SK-N-SH treated with all-trans-retinoic acid at 6 μM for 48 hours (cell line): ENCODE measurements around the gene DCBLD1.

ENCODE experiments used
- ATAC-seq: fragments of 200-7000 bp; cut with Tn5 transposase; 3 replicates; pipeline ENCODE4 v1.9.1; 2020; ENCODE audit warnings: mild to moderate bottlenecking, moderate library complexity
- ARNTL ChIP-seq: fragments of 450-650 bp; formaldehyde crosslinking; IDR thresholded peaks from 2 replicates; pipeline ENCODE4 v1.5.0; 2020; ENCODE audit warnings: low read depth, mild to moderate bottlenecking, moderate library complexity, borderline replicate concordance
- BACH2 ChIP-seq: fragments of 250-450 bp; sonication (Bioruptor Pico); IDR thresholded peaks from 2 replicates; pipeline ENCODE4 v1.9.0; 2021; ENCODE audit warnings: mild to moderate bottlenecking, borderline replicate concordance
- CSDC2 ChIP-seq: fragments of 250-450 bp; sonication (Bioruptor Pico); IDR thresholded peaks from 2 replicates; pipeline ENCODE4 v1.5.0; 2020; ENCODE audit warnings: mild to moderate bottlenecking, moderate library complexity
- GLIS3 ChIP-seq: fragments of 250-450 bp; sonication (Bioruptor Pico); IDR thresholded peaks from 2 replicates; pipeline ENCODE4 v1.5.0; 2020; ENCODE audit warnings: mild to moderate bottlenecking, moderate library complexity
- OSR1 ChIP-seq: fragments of 250-450 bp; sonication (Bioruptor Pico); IDR thresholded peaks from 2 replicates; pipeline ENCODE4 v1.8.0; 2022; ENCODE audit warnings: moderate library complexity, mild to moderate bottlenecking, inconsistent platforms
- PPARA ChIP-seq: fragments of 250-450 bp; sonication (Bioruptor Pico); IDR thresholded peaks from 2 replicates; pipeline ENCODE4 v1.5.0; 2020; ENCODE audit warnings: mild to moderate bottlenecking, borderline replicate concordance
- RARB ChIP-seq: fragments of 250-450 bp; sonication (Bioruptor Pico); IDR thresholded peaks from 2 replicates; pipeline ENCODE4 v1.8.0; 2021; ENCODE audit warnings: mild to moderate bottlenecking, moderate library complexity
- SNAI2 ChIP-seq: fragments of 250-450 bp; sonication (Bioruptor Pico); IDR thresholded peaks from 2 replicates; pipeline ENCODE4 v1.5.0; 2020; ENCODE audit warnings: mild to moderate bottlenecking, moderate library complexity
- TCF4 ChIP-seq: fragments of 250-450 bp; sonication (Bioruptor Pico); IDR thresholded peaks from 2 replicates; pipeline ENCODE4 v1.8.0; 2021; ENCODE audit warnings: mild to moderate bottlenecking, moderate library complexity, borderline replicate concordance
- TOX ChIP-seq: fragments of 250-450 bp; sonication (Bioruptor Pico); IDR thresholded peaks from 2 replicates; pipeline ENCODE4 v1.8.0; 2021; ENCODE audit warnings: mild to moderate bottlenecking, moderate library complexity, borderline replicate concordance
- TSHZ2 ChIP-seq: fragments of 250-450 bp; sonication (Bioruptor Pico); IDR thresholded peaks from 2 replicates; pipeline ENCODE4 v1.5.0; 2020; ENCODE audit warnings: mild to moderate bottlenecking, moderate library complexity
- ZC3H10 ChIP-seq: fragments of 250-450 bp; sonication (Bioruptor Pico); IDR thresholded peaks from 2 replicates; pipeline ENCODE4 v1.5.1; 2021; ENCODE audit warnings: mild to moderate bottlenecking, moderate library complexity
- ZFP30 ChIP-seq: fragments of 450-650 bp; formaldehyde crosslinking; IDR thresholded peaks from 2 replicates; pipeline ENCODE4 v1.5.0; 2022; ENCODE audit warnings: mild to moderate bottlenecking, moderate library complexity
- ZNF565 ChIP-seq: fragments of 450-650 bp; formaldehyde crosslinking; conservative IDR thresholded peaks from 2 replicates; pipeline ENCODE4 v1.5.0; 2020; ENCODE audit warnings: low read depth, mild to moderate bottlenecking, moderate library complexity
- ZNF70 ChIP-seq: fragments of 450-650 bp; formaldehyde crosslinking; IDR thresholded peaks from 2 replicates; pipeline ENCODE4 v1.5.0; 2020; ENCODE audit warnings: mild to moderate bottlenecking, moderate library complexity
- ZNF8 ChIP-seq: fragments of 450-650 bp; formaldehyde crosslinking; IDR thresholded peaks from 2 replicates; pipeline ENCODE4 v1.5.0; 2020; ENCODE audit warnings: mild to moderate bottlenecking, moderate library complexity
- TF ChIP-seq, protein P1 (sequence below): fragments of 250-450 bp; sonication (Bioruptor Pico); IDR thresholded peaks from 2 replicates; pipeline ENCODE4 v1.8.0; 2020; ENCODE audit warnings: mild to moderate bottlenecking, moderate library complexity, borderline replicate concordance
- TF ChIP-seq, protein P2 (sequence below): fragments of 250-450 bp; sonication (Bioruptor Pico); IDR thresholded peaks from 2 replicates; pipeline ENCODE4 v1.5.1; 2020; ENCODE audit warnings: low read depth, mild to moderate bottlenecking, moderate library complexity
- TF ChIP-seq, protein P3 (sequence below): fragments of 250-450 bp; sonication (Bioruptor Pico); IDR thresholded peaks from 2 replicates; pipeline ENCODE4 v1.5.1; 2021; ENCODE audit warnings: mild to moderate bottlenecking, moderate library complexity

DCBLD1 gene

GRCh38 chr6:117549611-117550010 is 67.1 kb downstream of the DCBLD1 start (continued):
- TF ChIP-seq TSHZ2 (CRISPR knock-in tag) (no peak), ZNF565 (CRISPR knock-in tag) (no peak), ZFP30 (CRISPR knock-in tag) (no peak)
- TF ChIP-seq, protein P1, sequence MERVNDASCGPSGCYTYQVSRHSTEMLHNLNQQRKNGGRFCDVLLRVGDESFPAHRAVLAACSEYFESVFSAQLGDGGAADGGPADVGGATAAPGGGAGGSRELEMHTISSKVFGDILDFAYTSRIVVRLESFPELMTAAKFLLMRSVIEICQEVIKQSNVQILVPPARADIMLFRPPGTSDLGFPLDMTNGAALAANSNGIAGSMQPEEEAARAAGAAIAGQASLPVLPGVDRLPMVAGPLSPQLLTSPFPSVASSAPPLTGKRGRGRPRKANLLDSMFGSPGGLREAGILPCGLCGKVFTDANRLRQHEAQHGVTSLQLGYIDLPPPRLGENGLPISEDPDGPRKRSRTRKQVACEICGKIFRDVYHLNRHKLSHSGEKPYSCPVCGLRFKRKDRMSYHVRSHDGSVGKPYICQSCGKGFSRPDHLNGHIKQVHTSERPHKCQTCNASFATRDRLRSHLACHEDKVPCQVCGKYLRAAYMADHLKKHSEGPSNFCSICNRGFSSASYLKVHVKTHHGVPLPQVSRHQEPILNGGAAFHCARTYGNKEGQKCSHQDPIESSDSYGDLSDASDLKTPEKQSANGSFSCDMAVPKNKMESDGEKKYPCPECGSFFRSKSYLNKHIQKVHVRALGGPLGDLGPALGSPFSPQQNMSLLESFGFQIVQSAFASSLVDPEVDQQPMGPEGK (CRISPR knock-in tag) = no peak

DNA sequence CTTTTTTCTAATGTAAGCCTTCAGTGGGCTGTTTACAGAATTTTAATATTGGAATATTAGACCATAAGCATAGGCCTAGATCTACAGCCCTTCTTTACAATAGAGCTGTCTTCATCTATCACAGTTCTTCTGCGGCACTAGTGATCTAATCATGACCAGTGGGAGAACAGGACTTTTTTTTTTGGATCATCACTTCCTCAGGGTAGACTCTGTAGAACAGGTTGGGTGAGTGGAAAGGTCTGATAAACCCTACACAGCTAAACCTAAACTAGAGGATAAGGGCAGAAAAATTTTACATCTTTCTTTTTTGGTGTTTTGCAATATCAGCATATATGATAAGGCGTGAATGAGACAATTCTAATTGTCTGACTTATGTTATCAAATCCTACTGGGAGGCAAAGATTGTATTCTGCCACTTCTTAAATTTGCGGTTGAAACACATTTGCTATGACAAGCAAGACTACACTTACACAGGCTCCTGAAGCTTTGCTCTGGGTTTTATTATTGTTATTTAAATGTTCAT is 67.7 kb downstream of the DCBLD1 start:
- no peak for TF ChIP-seq TOX (CRISPR knock-in tag)
- TF ChIP-seq, protein P1 (CRISPR knock-in tag) = no peak
- TF ChIP-seq SNAI2 (CRISPR knock-in tag) = no peak
- no peak for TF ChIP-seq TCF4 (CRISPR knock-in tag)
- ATAC-seq = no peak

- TF ChIP-seq ZFP30 (CRISPR knock-in tag) (no peak), ZNF70 (CRISPR knock-in tag) (no peak), PPARA (no peak), TSHZ2 (CRISPR knock-in tag) (no peak), TCF4 (CRISPR knock-in tag) (no peak), ZC3H10 (CRISPR knock-in tag) (no peak), OSR1 (CRISPR knock-in tag) (no peak), BACH2 (CRISPR knock-in tag) (no peak), TOX (CRISPR knock-in tag) (no peak), CSDC2 (CRISPR knock-in tag) (no peak), ZNF8 (CRISPR knock-in tag) (no peak), RARB (CRISPR knock-in tag) (no peak), GLIS3 (CRISPR knock-in tag) (no peak), SNAI2 (CRISPR knock-in tag) (no peak), ZNF565 (CRISPR knock-in tag) (no peak), ARNTL (CRISPR knock-in tag) (no peak)
- TF ChIP-seq, protein P2, sequence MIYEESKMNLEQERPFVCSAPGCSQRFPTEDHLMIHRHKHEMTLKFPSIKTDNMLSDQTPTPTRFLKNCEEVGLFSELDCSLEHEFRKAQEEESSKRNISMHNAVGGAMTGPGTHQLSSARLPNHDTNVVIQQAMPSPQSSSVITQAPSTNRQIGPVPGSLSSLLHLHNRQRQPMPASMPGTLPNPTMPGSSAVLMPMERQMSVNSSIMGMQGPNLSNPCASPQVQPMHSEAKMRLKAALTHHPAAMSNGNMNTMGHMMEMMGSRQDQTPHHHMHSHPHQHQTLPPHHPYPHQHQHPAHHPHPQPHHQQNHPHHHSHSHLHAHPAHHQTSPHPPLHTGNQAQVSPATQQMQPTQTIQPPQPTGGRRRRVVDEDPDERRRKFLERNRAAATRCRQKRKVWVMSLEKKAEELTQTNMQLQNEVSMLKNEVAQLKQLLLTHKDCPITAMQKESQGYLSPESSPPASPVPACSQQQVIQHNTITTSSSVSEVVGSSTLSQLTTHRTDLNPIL (CRISPR knock-in tag) = no peak
- TF ChIP-seq, protein P3, sequence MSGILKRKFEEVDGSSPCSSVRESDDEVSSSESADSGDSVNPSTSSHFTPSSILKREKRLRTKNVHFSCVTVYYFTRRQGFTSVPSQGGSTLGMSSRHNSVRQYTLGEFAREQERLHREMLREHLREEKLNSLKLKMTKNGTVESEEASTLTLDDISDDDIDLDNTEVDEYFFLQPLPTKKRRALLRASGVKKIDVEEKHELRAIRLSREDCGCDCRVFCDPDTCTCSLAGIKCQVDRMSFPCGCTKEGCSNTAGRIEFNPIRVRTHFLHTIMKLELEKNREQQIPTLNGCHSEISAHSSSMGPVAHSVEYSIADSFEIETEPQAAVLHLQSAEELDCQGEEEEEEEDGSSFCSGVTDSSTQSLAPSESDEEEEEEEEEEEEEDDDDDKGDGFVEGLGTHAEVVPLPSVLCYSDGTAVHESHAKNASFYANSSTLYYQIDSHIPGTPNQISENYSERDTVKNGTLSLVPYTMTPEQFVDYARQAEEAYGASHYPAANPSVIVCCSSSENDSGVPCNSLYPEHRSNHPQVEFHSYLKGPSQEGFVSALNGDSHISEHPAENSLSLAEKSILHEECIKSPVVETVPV (CRISPR knock-in tag) = no peak
- TF ChIP-seq, protein P1 (CRISPR knock-in tag) = no peak
These were observed 68.3 kb downstream of the DCBLD1 start for GRCh38 chr6:117550618-117551242.

More at GRCh38 chr6:117550618-117551242, 68.3 kb downstream of the DCBLD1 start:
- no peak for ATAC-seq
